HG03460 (cell line): Measurements from ENCODE around the gene FIG4.
"Not testable (repeated sequence)": the region's sequence is repeated elsewhere in the genome, so short reads cannot be mapped to it uniquely, and the experiment has no call there.

Experiments
- ATAC-seq: cut with Tn5 transposase; IDR thresholded peaks from one replicate; pipeline ENCODE4 v1.9.1; 2021; ENCODE audit not compliant: unreplicated experiment

Gene FIG4

DNA sequence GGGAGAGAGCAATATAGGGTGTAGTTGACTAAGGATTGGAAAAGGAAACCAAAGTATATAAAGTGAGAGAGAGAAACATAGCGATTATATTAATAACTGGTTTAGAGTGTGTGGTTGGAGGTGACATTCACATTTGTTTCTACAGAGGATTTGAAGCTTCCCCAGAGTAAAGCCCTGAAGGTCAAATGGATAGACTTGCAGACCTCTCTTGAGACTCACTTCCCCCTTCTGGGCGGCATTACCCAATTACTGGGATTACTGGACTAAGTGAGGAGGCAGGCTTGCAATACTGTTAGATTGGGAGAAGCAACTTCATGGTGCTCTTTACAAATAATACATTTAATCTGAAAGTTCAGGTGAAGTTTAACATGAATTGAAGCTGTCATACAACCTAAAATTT, 10.7 kb downstream of the FIG4 start:
- ATAC-seq = no peak

DNA sequence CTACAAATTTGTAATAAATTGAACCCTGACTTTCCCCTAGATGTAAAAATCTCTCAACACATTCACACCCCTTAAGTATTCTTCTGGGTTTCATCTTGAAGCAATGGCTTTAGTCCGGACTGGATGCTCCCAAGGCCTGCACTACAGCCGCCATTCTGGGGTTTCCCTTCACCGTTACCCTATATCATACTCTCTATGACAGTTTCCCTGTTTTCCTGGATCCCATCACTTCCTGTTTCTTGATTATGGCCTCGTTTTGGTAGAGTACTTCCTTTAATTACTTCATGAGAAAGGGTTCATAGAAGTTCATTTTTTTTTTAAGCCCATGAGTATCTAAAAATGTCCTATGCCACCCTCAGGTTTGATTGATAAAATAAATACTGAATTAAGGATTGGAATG, 11.7 kb downstream of the FIG4 start:
- ATAC-seq = no peak

DNA sequence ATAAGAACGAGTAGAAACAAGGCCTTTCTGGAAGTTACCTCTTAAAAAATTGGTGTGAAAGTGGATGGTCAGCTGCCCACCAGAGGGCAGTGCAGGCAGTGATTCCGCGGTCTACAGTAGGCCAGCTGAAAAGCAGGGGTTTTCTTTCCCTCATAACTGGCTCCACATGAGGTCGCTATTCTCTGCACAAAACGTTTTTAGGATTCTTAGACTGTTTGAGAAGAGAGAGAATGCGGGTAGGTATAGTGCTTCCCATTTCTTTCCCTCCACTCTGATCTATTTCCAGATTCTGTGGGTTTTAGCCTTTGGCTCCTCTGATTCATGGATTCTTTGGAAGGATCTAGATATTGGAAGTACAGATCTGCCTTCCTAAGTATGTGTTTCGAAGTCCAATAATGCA, 14.2 kb downstream of the FIG4 start:
- ATAC-seq = peak; percentile 96

DNA sequence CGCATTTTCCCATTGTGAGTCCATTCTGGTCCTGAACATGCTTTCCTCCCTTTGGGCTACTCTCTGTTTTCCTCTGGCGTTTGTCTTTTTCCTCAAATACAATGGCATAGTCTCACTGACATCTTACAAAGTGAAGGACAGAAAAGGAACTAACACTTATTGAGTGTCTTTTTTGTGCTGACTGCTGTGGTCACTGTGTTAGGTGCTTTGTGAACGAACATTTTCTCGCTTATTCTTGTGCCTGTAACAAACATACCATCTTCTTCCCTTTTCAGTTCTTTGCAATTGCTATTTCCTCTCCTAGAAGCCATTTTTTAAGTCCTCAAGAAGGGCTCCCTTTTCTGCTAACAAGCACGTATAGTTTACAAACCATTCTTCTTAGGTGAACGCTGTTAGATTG, 15.4 kb downstream of the FIG4 start:
- ATAC-seq = no peak

DNA sequence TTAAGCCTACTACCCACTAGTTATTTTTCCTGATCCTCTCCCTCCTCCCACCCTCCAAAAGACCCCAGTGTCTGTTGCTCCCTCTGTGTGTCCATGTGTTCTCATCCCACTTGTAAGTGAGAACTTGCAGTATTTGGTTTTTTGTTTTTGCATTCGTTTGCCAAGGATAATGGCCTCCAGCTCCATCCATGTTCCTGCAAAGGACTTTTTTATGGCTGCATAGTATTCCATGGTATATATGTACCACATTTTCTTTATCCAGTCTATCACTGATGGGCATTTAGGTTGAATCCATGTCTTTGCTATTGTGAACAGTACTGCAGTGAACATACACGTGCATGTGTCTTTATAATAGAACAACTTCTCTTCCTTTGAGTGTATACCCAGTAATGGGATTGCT, 17.0 kb downstream of the FIG4 start:
- not testable (repeated sequence) for ATAC-seq

DNA sequence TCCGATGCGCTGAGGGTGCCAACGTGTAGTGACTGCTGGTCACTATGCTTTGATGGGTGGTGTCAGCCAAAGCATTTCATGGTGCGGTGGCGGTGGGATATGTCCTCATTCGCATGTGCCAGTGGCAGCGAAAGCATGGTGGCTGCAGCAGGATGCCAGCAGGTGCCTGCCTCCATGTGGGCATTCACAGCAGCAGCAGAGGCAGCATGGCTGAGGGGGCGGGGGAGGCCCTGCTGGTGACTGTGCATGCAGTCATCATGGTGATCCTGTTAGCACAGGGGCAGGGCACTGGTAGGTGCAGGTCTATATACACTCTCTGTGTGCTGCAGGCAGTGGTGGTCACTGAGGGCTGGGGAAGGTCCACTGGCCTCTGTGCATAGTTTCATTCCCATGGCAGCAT, 22.0 kb downstream of the FIG4 start:
- ATAC-seq = no peak

DNA sequence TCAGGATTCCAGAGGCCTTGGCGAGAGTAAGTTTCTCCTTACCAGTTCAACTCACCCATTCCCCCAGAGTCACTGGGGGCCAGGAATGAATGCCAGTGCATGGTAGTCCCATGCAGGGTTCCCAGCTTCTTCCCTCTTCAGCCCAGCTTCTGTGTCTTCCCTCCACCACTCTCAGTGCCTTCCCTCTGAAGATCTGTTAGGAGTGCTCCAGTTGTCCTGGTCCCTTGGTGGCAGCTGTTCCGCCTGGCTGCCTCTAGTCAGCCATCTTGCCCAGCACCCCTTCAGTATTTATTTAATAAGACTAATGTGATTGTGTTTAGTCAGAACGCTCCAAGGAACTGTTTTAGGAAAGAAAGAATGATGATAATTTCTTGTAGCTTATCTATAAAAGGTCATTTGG, 23.1 kb downstream of the FIG4 start:
- no peak for ATAC-seq

DNA sequence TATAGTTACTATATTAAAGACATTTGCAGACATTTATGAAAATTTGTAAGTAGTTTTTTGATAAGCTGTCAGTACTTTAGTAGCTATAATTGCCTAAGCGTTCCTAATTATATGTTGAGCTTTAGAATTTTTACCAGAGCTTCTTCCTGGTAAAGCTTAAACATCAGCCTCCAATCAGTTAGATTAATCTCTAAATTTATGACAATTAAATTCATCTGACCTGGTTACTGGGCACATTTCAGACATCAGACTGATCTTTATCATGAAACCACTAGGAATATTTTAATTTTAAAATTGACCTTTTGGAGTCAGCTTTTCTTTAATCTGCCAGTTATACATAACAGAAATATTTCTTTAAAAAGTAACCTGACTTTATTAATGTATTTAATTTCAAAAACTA, 23.5 kb downstream of the FIG4 start:
- ATAC-seq = no peak

DNA sequence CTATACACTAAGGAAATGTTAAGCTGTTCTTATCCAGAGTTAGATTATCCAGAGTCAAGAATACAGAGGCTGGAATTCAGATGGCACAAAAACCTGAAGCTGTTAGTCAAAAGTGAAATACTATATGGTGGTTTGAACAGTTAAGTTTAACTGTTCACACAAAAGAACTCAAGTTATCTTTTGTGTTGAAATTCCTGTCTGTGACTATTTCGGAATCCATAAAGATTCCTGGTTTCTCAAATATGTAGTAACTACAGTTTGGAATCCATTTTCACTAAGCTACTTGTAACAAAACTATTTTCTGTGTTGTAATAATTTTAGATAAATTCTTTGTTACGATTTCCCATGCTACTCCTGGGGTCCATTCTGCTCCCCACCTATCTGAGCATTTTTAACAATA, 24.5 kb downstream of the FIG4 start:
- ATAC-seq = no peak

DNA sequence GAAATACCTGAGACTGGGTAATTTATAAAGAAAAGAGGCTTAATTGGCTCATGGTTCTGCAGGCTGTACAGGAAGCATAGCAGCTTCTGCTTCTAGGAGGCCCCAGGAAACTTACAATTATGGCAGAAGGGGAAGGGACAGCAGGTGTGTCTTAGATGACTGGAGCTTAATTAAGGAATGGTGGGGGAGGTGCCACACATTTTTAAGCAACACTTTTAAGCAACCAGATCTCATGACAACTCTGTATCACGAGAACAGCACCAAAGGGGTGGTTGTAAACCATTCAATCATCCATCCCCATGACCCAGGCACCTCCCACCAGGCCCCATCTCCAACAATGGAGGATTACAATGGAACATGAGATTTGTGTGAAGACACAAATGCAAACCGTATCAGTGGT, 26.9 kb downstream of the FIG4 start:
- ATAC-seq = no peak

DNA sequence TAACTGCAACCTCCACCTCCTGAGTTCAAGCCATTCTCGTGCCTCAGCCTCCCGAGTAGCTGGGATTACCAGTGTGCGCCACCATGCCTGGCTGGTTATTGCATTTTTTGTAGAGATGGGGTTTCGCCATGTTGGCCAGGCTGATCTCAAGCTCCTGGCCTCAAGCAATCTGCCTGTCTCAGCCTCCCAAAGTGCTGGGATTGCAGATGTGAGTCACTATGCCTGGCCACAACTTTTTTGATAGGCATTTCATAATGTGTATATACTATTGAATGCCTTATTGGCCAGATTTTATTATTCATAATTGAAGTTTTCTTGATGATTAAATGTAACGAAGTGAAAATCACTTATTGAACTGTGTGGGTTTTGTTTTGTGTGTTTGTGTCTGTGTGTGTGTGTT, 27.9 kb downstream of the FIG4 start:
- no peak for ATAC-seq

DNA sequence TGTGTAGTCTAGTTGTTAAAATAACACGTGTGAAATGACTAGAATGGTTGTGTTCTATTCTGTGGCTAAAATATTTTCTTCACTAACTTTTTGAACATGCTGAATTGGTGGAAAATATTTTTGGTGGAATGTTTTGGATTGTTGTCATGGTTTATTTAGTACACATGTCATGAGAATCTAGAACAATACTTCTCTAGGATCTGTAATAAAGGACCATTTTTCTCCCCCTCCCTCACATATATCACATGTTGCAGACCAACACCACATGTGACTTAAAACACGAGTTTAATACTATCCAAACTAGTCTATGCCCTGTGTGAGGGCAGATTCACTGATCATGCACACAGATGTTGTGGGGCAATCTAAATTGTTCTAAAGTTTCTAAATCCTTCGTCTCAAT, 29.2 kb downstream of the FIG4 start:
- ATAC-seq = no peak

DNA sequence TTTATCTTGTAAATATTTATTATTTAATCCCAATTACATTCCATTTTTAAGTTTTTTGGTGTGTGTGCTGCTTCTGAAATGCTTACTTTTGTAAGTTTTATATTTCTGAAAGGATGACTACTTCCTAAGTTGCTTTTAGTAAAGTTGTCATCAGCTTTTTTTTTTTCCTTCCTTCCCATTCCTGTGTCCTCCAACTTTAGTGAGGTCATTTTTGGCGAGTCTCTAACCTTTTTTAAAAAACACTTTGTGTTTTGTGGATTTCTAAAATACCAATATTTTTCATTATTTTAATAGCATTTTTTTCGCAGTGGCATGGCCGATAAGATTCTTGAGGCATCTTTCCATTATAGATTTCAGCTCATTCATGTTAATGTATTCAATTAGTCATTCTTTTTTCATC, 30.9 kb downstream of the FIG4 start:
- no peak for ATAC-seq

DNA sequence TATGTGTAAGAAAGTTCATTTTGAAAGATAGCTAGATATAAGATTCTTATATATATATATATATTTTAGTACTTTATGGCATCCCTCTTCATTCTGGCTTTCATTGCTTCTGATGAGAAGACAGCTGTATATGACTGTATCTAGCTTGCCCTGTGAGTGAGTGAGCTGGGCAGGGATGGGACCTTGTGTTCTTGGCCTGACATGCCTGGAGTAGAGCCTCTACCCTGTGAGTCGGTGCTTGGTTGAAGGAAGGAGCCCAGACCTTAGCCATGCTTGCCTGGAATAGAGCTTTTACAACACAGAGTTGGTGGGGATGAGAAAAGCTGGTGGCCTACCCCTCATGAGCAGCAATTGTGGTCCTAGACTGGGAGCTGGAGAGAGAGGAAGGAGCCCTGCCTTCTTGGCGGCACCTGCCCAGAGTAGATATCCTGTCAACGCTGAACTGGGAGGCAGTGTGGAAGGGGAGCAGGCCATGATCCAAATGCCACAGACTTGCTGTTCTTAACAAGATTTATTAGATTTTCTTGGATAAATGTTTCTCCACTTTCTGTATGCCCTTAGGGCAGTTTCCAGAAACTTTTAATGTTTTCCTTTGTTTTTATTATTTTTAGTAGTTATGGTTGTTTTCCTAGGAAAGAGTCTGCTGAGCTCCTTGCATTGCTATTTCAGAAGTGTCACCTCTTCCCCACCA, 31.6 kb downstream of the FIG4 start:
- ATAC-seq = no peak

DNA sequence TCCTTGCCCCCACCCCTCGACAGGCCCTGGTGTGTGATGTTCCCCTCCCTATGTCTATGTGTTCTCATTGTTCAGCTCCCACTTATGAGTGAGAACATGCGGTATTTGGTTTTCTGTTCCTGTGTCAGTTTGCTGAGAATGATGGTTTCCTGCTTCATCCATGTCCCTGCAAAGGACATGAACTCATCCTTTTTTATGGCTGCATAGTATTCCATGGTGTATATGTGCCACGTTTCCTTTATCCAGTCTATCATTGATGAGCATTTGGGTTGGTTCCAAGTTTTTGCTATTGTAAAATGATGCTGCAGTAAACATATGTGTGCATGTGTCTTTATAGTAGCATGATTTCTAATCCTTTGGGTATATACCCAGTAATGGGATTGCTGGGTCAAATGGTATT, 34.2 kb downstream of the FIG4 start:
- ATAC-seq = not testable (repeated sequence)

DNA sequence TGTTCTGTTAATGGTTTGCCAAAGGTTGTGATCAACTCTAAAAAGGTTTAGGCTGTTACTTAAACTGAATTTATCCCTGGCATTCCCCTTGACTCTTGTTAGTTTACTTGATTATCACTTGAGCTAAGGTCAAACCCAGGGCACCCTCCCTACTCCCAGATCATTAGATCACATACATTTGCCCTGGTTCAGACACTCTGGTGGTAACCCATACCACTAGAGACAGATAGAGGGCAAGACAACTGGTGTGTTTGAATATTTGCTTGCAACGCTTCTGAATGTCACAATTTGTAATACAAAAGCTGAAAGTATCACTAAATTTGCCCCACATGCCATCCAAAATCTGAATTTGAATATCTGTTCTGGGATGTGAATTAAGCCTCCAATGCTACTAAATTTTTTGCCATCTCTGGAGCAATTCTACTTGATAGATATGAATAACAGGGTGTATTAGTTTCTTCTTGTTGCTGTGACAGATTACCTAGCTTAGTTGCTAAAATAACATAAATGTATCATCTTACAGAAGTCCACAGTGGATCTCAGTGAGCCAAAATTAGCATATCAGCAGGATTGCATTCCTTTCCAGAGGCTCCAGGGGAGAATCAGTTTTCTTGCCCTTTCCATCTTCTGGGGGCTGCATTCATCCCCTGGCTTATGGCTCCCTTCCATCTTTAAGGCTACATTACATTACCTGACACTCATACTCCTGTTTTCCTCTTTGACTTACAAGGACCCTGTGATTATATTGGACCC, 45.4 kb downstream of the FIG4 start:
- ATAC-seq = no peak

DNA sequence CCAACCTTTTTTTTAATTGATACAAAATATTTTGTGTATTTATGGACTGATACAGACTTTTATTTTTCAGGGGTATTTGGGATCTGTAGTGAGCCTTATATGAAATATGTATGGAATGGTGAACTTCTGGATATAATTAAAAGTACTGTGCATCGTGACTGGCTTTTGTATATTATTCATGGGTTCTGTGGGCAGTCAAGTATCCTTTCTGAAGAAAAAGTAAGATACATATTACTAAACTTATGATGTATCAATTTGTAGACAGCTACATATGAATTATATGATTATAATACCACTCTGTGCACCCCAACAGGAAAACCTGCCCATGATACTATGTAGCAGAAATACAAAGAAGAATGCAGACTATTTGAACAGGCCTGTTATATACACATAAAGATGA, 47.2 kb downstream of the FIG4 start:
- ATAC-seq = no peak

DNA sequence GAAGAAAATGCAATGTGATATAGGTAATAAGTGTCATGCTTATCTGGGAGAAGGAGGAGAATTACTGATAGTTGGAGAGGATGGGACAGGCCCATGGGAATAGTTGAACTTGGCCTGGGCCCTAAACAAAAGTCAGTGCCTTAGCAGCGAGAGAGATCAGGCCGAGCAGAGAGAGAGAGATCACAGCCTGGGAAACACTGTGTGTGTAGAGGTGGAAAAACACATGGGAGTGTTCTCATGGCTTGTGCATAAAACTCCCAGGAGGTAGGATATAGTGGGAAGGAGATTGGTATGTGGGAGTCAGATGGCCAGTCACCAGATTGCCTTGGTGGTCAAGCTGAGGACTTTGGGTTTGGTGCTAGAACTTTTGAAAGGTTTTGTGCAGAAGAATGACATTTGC, 47.6 kb downstream of the FIG4 start:
- ATAC-seq = no peak

DNA sequence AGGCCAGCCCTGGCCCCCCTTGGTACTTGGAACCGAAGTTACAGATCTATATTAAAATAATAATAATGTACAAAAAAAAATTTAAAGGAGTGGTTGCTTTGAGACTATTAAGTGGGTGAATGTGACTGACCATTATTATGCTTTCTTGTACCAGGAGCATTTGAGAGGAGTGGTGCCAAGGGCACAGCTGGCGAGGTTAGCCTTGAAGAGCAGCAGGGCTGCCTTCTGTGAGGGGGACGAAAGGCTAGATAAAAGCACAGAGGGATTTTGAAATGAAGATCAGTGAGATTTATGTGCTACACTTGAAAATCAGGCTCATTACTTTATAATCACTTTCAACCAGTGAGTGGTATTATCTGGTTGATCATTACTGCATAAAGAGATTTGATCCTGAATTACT, 48.6 kb downstream of the FIG4 start:
- no peak for ATAC-seq

DNA sequence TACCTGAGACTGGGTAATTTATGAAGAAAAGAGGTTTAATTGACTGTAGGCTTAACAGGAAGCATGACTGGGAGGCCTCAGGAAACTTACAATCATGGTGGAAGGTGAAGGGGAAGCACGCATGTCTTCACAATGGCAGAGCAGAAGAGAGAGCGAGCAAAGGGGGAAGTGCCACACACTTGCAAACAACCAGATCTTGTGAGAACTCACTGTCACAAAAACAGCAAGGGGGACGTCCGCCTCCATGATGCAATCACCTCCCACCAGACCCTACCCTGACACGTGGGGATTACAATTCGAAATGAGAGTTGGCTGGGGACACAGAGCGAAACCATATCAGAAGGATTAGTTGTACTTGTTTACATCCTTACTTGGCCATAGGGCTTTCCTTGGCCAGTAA, 49.7 kb downstream of the FIG4 start:
- no peak for ATAC-seq

DNA sequence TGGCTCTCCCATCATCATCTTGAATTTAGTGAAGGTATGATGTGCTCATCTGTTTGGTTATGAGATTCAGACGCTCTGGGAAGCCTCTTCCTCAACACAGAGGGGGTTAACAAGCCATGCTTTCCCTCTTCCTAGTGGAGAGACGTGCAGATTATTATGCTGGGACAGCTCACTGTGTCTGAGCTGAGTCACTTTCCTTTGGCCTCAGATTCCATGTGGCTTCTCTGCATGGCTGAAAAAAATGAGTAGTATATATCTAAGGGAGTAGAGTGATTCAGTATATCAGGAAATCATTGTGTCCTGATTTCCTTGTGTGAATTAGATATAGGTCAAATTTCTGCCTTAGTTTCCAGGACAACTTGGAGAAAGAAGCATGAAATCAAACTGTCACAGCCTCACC, 52.6 kb downstream of the FIG4 start:
- no peak for ATAC-seq

DNA sequence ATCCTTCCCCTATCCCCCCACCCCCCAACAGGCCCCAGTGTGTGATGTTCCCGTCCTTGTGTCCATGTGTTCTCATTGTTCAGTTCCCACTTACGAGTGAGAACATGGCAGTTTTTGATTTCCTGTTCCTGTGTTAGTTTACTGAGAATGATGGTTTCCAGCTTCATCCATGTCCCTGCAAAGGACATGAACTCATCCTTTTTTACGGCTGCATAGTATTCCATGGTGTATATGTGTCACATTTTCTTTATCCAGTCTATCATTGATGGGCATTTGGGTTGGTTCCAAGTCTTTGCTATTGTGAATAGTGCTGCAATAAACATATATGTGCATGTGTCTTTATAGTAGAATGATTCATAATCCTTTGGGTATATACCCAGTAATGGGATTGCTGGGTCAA, 53.7 kb downstream of the FIG4 start:
- not testable (repeated sequence) for ATAC-seq

DNA sequence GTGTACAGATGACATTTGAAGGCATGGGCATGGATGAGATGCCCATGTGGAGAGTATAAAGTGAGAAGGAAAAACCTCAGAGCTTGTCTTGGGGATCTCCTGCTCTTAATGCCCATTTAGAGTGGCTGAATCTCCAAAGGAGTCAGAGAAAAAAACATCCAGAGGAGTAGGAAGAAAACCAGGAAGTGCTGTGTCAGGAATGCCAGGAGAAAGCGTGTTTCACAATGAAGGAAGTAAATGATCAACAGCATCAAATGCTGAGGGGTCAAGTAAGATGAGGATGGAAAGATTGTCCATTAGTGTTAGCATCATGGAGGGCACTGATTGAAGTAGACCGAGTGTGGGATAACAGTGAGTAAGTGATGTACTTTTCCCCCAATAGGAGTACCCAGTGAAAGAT, 56.1 kb downstream of the FIG4 start:
- no peak for ATAC-seq
